HG03442 (cell line): ENCODE data around the gene NR1I3.
"Not testable (repeated sequence)": the region's sequence is repeated elsewhere in the genome, so short reads cannot be mapped to it uniquely, and the experiment has no call there.

Experiments used
- ATAC-seq: cut with Tn5 transposase; IDR thresholded peaks from one replicate; pipeline ENCODE4 v1.9.1; 2021; ENCODE audit warnings: mild to moderate bottlenecking, moderate library complexity; ENCODE audit not compliant: unreplicated experiment

The NR1I3 gene

GRCh38 chr1:161238039-161238473, at the start of gene NR1I3:
TSS of gene NR1I3 (minus strand) at chr1:161238203. CDS start at chr1:161236565, 1,638 bp downstream.
- ATAC-seq = no peak

GRCh38 chr1:161287482-161288054, 49.6 kb upstream of the NR1I3 start:
- ATAC-seq = no peak

- ATAC-seq = no peak
These were observed 47.5 kb upstream of the NR1I3 start for GRCh38 chr1:161285521-161285920.

GRCh38 chr1:161285113-161285512, 47.1 kb upstream of the NR1I3 start:
- no peak for ATAC-seq

GRCh38 chr1:161282991-161283390, 45.0 kb upstream of the NR1I3 start:
- ATAC-seq = no peak

- no peak for ATAC-seq
These were observed 36.9 kb upstream of the NR1I3 start for GRCh38 chr1:161274874-161275273.

GRCh38 chr1:161273402-161273801, 35.4 kb upstream of the NR1I3 start:
- ATAC-seq = no peak

- no peak for ATAC-seq
These were observed 29.3 kb upstream of the NR1I3 start for GRCh38 chr1:161267321-161267720.

- no peak for ATAC-seq
These were observed 28.8 kb upstream of the NR1I3 start for GRCh38 chr1:161266836-161267235.

GRCh38 chr1:161266202-161266601, 28.2 kb upstream of the NR1I3 start:
- no peak for ATAC-seq

GRCh38 chr1:161265305-161265704, 27.3 kb upstream of the NR1I3 start:
- no peak for ATAC-seq

GRCh38 chr1:161261261-161262235, 23.5 kb upstream of the NR1I3 start:
- ATAC-seq = no peak

- no peak for ATAC-seq
These were observed 22.6 kb upstream of the NR1I3 start for GRCh38 chr1:161260376-161261260.

GRCh38 chr1:161259765-161260164, 21.8 kb upstream of the NR1I3 start:
- no peak for ATAC-seq

GRCh38 chr1:161259345-161259702, 21.3 kb upstream of the NR1I3 start:
- no peak for ATAC-seq

- ATAC-seq = peak; percentile 65
These were observed 20.7 kb upstream of the NR1I3 start, which contains the start of gene PCP4L1 for GRCh38 chr1:161258439-161259344. TSS of gene PCP4L1 (plus strand) at chr1:161258745. CDS start at chr1:161258975, 230 bp downstream.

GRCh38 chr1:161257109-161257508, 19.1 kb upstream of the NR1I3 start:
- ATAC-seq = not testable (repeated sequence)

GRCh38 chr1:161255955-161256520, 18.0 kb upstream of the NR1I3 start:
- ATAC-seq = not testable (repeated sequence)

GRCh38 chr1:161255302-161255701, 17.3 kb upstream of the NR1I3 start:
- ATAC-seq = not testable (repeated sequence)

- ATAC-seq = no peak
These were observed 13.6 kb upstream of the NR1I3 start for GRCh38 chr1:161251579-161251978.
